B cell (primary cell): ENCODE measurements around the gene HPCAL4. TPM values are rescaled to one million over a fixed set of nuclear protein-coding genes. Genes with fewer than 3 reads are reported as not detected.

Source experiments
- ATAC-seq: fragments of 200-7000 bp; cut with Tn5 transposase; one replicate; pipeline ENCODE4 v1.10.0; 2021; ENCODE audit warnings: low read depth, mild to moderate bottlenecking, moderate number of reproducible peaks, moderate library complexity
- CTCF ChIA-PET: fragments of 350-600 bp; sonication (Branson Sonifier 250); formaldehyde crosslinking; loops from one replicate; lab custom pipeline; 2021; ENCODE audit warnings: antibody characterized with exemption, inconsistent platforms; lab: Charles Lee
- POLR2A ChIA-PET: fragments of 350-600 bp; sonication (Branson Sonifier 250); formaldehyde crosslinking; loops from one replicate; lab custom pipeline; 2021; ENCODE audit warnings: antibody characterized with exemption; lab: Charles Lee
- DNase-seq: peaks from one replicate; pipeline ENCODE4 v3.0.0; 2013
- H2AFZ ChIP-seq: 2 replicates; pipeline ENCODE4 v1.6.1; 2012; ENCODE audit warnings: mild to moderate bottlenecking, low read depth, low read length; ENCODE audit not compliant: insufficient read depth, poor library complexity, severe bottlenecking
- H3K27ac ChIP-seq, 2 donors: 1 replicate in 1 of 2; 2 replicates in 1 of 2; pipeline ENCODE4 v1.5.1; 2012 to 2013; ENCODE audit warnings: low read length in 2 of 2, mild to moderate bottlenecking in 2 of 2, moderate library complexity in 1 of 2
- H3K27me3 ChIP-seq, 4 experiments: fragments of 200-600 bp in 1 of 4; sonication (generic) in 1 of 4; replicated peaks in 1 of 4; 1 replicate in 2 of 4; 2 replicates in 2 of 4; pipeline versions ENCODE4 v1.6.1 to v1.7.0; 2013 to 2016; ENCODE audit warnings: low read length in 3 of 4, mild to moderate bottlenecking in 2 of 4, mixed read lengths in 1 of 4, moderate library complexity in 1 of 4; ENCODE audit not compliant: insufficient read depth in 4 of 4, control insufficient read depth in 3 of 4; ENCODE audit errors: control extremely low read depth in 1 of 4
- H3K36me3 ChIP-seq, 2 experiments: replicated peaks in 1 of 2; 1 replicate in 1 of 2; 2 replicates in 1 of 2; pipeline versions ENCODE4 v1.6.1 to v1.7.1; 2013; ENCODE audit warnings: low read length in 1 of 2; ENCODE audit not compliant: insufficient read depth in 2 of 2, control insufficient read depth in 1 of 2; ENCODE audit errors: control extremely low read depth in 1 of 2, extremely low read depth in 1 of 2
- H3K4me1 ChIP-seq, 2 donors: fragments of 200-600 bp in 1 of 2; sonication (generic) in 1 of 2; 1 replicate in 1 of 2; 2 replicates in 1 of 2; pipeline versions ENCODE4 v1.5.1 to v1.6.1; 2013 to 2017; ENCODE audit warnings: low read length in 2 of 2; ENCODE audit not compliant: control insufficient read depth in 2 of 2, insufficient read depth in 2 of 2
- H3K4me2 ChIP-seq: replicated peaks from 2 replicates; pipeline ENCODE3; 2012; ENCODE audit warnings: mild to moderate bottlenecking, low read depth, low read length; ENCODE audit not compliant: poor library complexity, severe bottlenecking
- H3K4me3 ChIP-seq, 5 experiments: fragments of 200-600 bp in 1 of 5; sonication (generic) in 1 of 5; 1 replicate in 3 of 5; 2 replicates in 2 of 5; pipeline versions ENCODE4 v1.5.1 to v1.7.0; 2011 to 2016; ENCODE audit warnings: low read length in 4 of 5, mild to moderate bottlenecking in 4 of 5, low read depth in 2 of 5, control low read depth in 1 of 5, moderate library complexity in 1 of 5; ENCODE audit not compliant: insufficient read depth in 1 of 5; ENCODE audit errors: control extremely low read depth in 1 of 5, extremely low read depth in 1 of 5
- H3K79me2 ChIP-seq: fragments of 200-600 bp; sonication (generic); one replicate; pipeline ENCODE4 v1.6.0; 2016; ENCODE audit warnings: low read length; ENCODE audit not compliant: control insufficient read depth, insufficient read depth
- H3K9ac ChIP-seq: fragments of 200-600 bp; sonication (generic); 2 replicates; pipeline ENCODE4 v1.6.1; 2017; ENCODE audit warnings: mild to moderate bottlenecking, low read length, moderate library complexity
- H3K9me3 ChIP-seq, 3 donors: one replicate each; pipeline versions ENCODE4 v1.6.1 to v1.7.1; 2013; ENCODE audit warnings: low read length in 2 of 3; ENCODE audit not compliant: control insufficient read depth in 2 of 3, insufficient read depth in 1 of 3; ENCODE audit errors: control extremely low read depth in 1 of 3
- H4K20me1 ChIP-seq: 2 replicates; pipeline ENCODE4 v1.6.0; 2012; ENCODE audit warnings: mild to moderate bottlenecking, low read length; ENCODE audit not compliant: insufficient read depth, control insufficient read depth, poor library complexity, severe bottlenecking
- H3K27ac Mint-ChIP-seq: one replicate; pipeline ENCODE4 v1.8.0; 2021; ENCODE audit warnings: mixed read lengths
- H3K27me3 Mint-ChIP-seq: one replicate; pipeline ENCODE4 v1.8.0; 2021; ENCODE audit warnings: mixed read lengths
- H3K4me1 Mint-ChIP-seq: one replicate; pipeline ENCODE4 v1.8.0; 2021; ENCODE audit warnings: mixed read lengths
- H3K4me3 Mint-ChIP-seq: one replicate; pipeline ENCODE4 v1.8.0; 2021; ENCODE audit warnings: mixed read lengths
- H3K9me3 Mint-ChIP-seq: one replicate; pipeline ENCODE4 v1.8.0; 2022; ENCODE audit warnings: mixed read lengths; ENCODE audit not compliant: insufficient read depth
- EZH2 ChIP-seq: IDR thresholded peaks from 2 replicates; pipeline ENCODE4 v1.6.1; 2012; ENCODE audit warnings: borderline replicate concordance, low read depth, mild to moderate bottlenecking, moderate library complexity, low read length; ENCODE audit not compliant: insufficient read depth, poor library complexity, severe bottlenecking
- WGBS: methylation state at CpG from one replicate; pipeline ENCODE4 v1.1.5; 2013; ENCODE audit warnings: missing lambda C conversion rate; ENCODE audit not compliant: insufficient coverage; 5-methylcytosine and 5-hydroxymethylcytosine counted together
- intact Hi-C: fragments of 100-400 bp; cut with micrococcal nuclease; formaldehyde crosslinking; loops from one replicate; pipeline ENCODE4 v1.10.0; 2022
- polyA plus RNA-seq: library from polyadenylated mRNA; depleted of rRNA; stranded (reverse); fragments of >200 nt; gene quantifications from 2 replicates; pipeline ENCODE4 v1.2.3, GENCODE V29; 2012
- total RNA-seq, 2 donors: library from RNA; stranded (reverse); fragments of 120-200 nt in 1 of 2; gene quantifications; 1 replicate in 1 of 2; 2 replicates in 1 of 2; pipeline versions ENCODE4 v1.2.3 to v1.2.4, GENCODE V29; 2013 to 2022
- TF ChIP-seq, protein P1 (sequence below): fragments of 200-600 bp; IDR thresholded peaks from one replicate; pipeline ENCODE4 v1.8.0; 2022; ENCODE audit warnings: antibody characterized with exemption, mild to moderate bottlenecking

The HPCAL4 gene
- total and polyA plus RNA-seq, 2 donors (not counting 1 experiment from before 2014, with no cell fraction given) = not detected

- Histone ChIP-seq H3K36me3 (no peaks in the 10 kb centered on the region), H3K4me2 (no peak overlapping the region), H3K27ac (no peak overlapping the region), H3K4me3 (no peak overlapping the region), H3K9ac (no peak overlapping the region), H3K9me3 (no peaks in the 10 kb centered on the region), H3K79me2 (no peaks in the 10 kb centered on the region), H4K20me1 (no peaks in the 10 kb centered on the region), H3K4me1 (peaks cover 4 to 8% of the 10 kb centered on the region in 2 donors), H2AFZ (no peak overlapping the region), H3K27me3 (peaks cover 0 to 10% (median 6%) of the 10 kb centered on the region in 4 experiments)
- intact Hi-C loops = no loop called here
- Mint-ChIP-seq H3K4me3 (no peak overlapping the region), H3K27me3 (peaks cover 14% of the 10 kb centered on the region), H3K27ac (no peak overlapping the region), H3K4me1 (peaks cover 4% of the 10 kb centered on the region), H3K9me3 (no peaks in the 10 kb centered on the region)
- TF ChIP-seq EZH2 = no peak
- TF ChIP-seq, protein P1, sequence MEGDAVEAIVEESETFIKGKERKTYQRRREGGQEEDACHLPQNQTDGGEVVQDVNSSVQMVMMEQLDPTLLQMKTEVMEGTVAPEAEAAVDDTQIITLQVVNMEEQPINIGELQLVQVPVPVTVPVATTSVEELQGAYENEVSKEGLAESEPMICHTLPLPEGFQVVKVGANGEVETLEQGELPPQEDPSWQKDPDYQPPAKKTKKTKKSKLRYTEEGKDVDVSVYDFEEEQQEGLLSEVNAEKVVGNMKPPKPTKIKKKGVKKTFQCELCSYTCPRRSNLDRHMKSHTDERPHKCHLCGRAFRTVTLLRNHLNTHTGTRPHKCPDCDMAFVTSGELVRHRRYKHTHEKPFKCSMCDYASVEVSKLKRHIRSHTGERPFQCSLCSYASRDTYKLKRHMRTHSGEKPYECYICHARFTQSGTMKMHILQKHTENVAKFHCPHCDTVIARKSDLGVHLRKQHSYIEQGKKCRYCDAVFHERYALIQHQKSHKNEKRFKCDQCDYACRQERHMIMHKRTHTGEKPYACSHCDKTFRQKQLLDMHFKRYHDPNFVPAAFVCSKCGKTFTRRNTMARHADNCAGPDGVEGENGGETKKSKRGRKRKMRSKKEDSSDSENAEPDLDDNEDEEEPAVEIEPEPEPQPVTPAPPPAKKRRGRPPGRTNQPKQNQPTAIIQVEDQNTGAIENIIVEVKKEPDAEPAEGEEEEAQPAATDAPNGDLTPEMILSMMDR = no peak
- 87% methylated on average over 5 of the region's 5 CpGs for WGBS
- POLR2A ChIA-PET = no interaction called here
- DNase-seq (no peak), ATAC-seq (no peak)
- CTCF ChIA-PET = interaction anchor here (10.1 to 11.2 kb wide), 2 partner anchors 15 to 48 kb away, joined by 113 to 190 read pairs; partner anchors contain the start of gene NT5C1A
Observed at GRCh38 chr1:39655578-39656268, 35.5 kb downstream of the HPCAL4 start.

- Histone ChIP-seq H3K79me2 (no peaks in the 10 kb centered on the region), H3K4me2 (no peak overlapping the region), H3K9me3 (no peaks in the 10 kb centered on the region), H2AFZ (no peak overlapping the region), H3K4me1 (peaks cover 4 to 8% of the 10 kb centered on the region in 2 donors), H3K4me3 (no peak overlapping the region), H3K27ac (no peak overlapping the region), H3K27me3 (peaks cover 0 to 10% (median 6%) of the 10 kb centered on the region in 4 experiments), H3K9ac (no peak overlapping the region), H3K36me3 (no peaks in the 10 kb centered on the region), H4K20me1 (no peaks in the 10 kb centered on the region)
- peaks cover 14% of the 10 kb centered on the region for H3K27me3 Mint-ChIP-seq
- DNase-seq (no peak), ATAC-seq (no peak)
- ChIA-PET POLR2A (no interaction called here), CTCF (interaction anchor here (1.0 to 11.2 kb wide), 12 partner anchors 8 to 396 kb away, joined by 3 to 190 read pairs (median 4); partner anchors contain the start of genes HEYL and NT5C1A)
- no peak for TF ChIP-seq EZH2
- TF ChIP-seq, protein P1 = no peak
- H3K27ac Mint-ChIP-seq = no peak overlapping the region
- no peaks in the 10 kb centered on the region for H3K9me3 Mint-ChIP-seq
- peaks cover 4% of the 10 kb centered on the region for H3K4me1 Mint-ChIP-seq
- intact Hi-C loops = no loop called here
- H3K4me3 Mint-ChIP-seq = no peak overlapping the region
- WGBS = 81% methylated on average over 7 of the region's 7 CpGs
Observed at GRCh38 chr1:39654291-39654690, 36.9 kb downstream of the HPCAL4 start.
